K562 (cell line): ENCODE data around the gene PDIA4. TPM values are rescaled to one million over a fixed set of nuclear protein-coding genes. Genes with fewer than 3 reads are reported as not detected.

Experiments used
- ARID1B ChIP-seq: fragments of 450-650 bp; IDR thresholded peaks from 2 replicates; pipeline ENCODE4 v1.6.1; 2016; ENCODE audit warnings: antibody characterized with exemption, mild to moderate bottlenecking, inconsistent platforms
- ATF2 ChIP-seq: sonication (generic); formaldehyde crosslinking; IDR thresholded peaks from 2 replicates; pipeline ENCODE4 v1.8.1; 2022; ENCODE audit warnings: missing genetic modification reagents
- CBFA2T2 ChIP-seq: fragments of 450-650 bp; conservative IDR thresholded peaks from 2 replicates; pipeline ENCODE4 v1.6.1; 2017; ENCODE audit warnings: mild to moderate bottlenecking
- CXXC5 ChIP-seq: fragments of 250-450 bp; sonication (Bioruptor Pico); IDR thresholded peaks from 2 replicates; pipeline ENCODE4 v1.8.0; 2022; ENCODE audit warnings: inconsistent platforms, mild to moderate bottlenecking, moderate library complexity
- E2F4 ChIP-seq: sonication (generic); formaldehyde crosslinking; IDR thresholded peaks from 2 replicates; pipeline ENCODE4 v1.8.0; 2022; ENCODE audit warnings: mild to moderate bottlenecking, low read depth, missing genetic modification reagents
- ESRRB ChIP-seq: fragments of 250-450 bp; sonication (Bioruptor Pico); IDR thresholded peaks from 2 replicates; pipeline ENCODE4 v1.5.0; 2020; ENCODE audit warnings: mild to moderate bottlenecking, moderate library complexity, borderline replicate concordance
- FOXA3 ChIP-seq, 2 experiments: fragments of 450-650 bp in 1 of 2; sonication (generic) in 1 of 2; formaldehyde crosslinking; IDR thresholded peaks in 1 of 2; conservative IDR thresholded peaks in 1 of 2; 2 replicates each; pipeline versions ENCODE4 v1.4.0 to v1.8.0; 2020 to 2022; ENCODE audit warnings: mild to moderate bottlenecking in 2 of 2, missing genetic modification reagents in 1 of 2
- GABPB1 ChIP-seq: sonication (generic); formaldehyde crosslinking; IDR thresholded peaks from 2 replicates; pipeline ENCODE4 v1.8.0; 2022; ENCODE audit warnings: mild to moderate bottlenecking, missing genetic modification reagents
- KLF1 ChIP-seq: fragments of 450-650 bp; IDR thresholded peaks from 2 replicates; pipeline ENCODE4 v1.6.1; 2016; ENCODE audit warnings: missing genetic modification characterization, missing compliant biosample characterization
- NFE2 ChIP-seq: IDR thresholded peaks from 2 replicates; pipeline ENCODE4 v1.6.1; 2014; ENCODE audit warnings: antibody characterized with exemption, low read depth
- RCOR1 ChIP-seq, 2 experiments: IDR thresholded peaks; 2 replicates each; pipeline ENCODE4 v1.6.1; 2012; ENCODE audit warnings: low read depth in 2 of 2, low read length in 2 of 2, borderline replicate concordance in 1 of 2, improper control_type of control experiment in 1 of 2
- SLC30A9 ChIP-seq: fragments of 250-450 bp; sonication (Bioruptor Pico); IDR thresholded peaks from 2 replicates; pipeline ENCODE4 v1.8.0; 2022; ENCODE audit warnings: mild to moderate bottlenecking, moderate library complexity
- SMARCA4 ChIP-seq: fragments of 450-650 bp; IDR thresholded peaks from 2 replicates; pipeline ENCODE4 v1.6.1; 2016
- SMARCB1 ChIP-seq: IDR thresholded peaks from 2 replicates; pipeline ENCODE4 v1.6.1; 2011; ENCODE audit warnings: improper control_type of control experiment, low read depth; ENCODE audit not compliant: insufficient read length
- SMARCC2 ChIP-seq: fragments of 450-650 bp; IDR thresholded peaks from 2 replicates; pipeline ENCODE4 v1.6.1; 2017; ENCODE audit warnings: antibody characterized with exemption, moderate library complexity, mild to moderate bottlenecking, low read depth
- TAL1 ChIP-seq: fragments of 450-650 bp; IDR thresholded peaks from 2 replicates; pipeline ENCODE4 v1.6.1; 2016; ENCODE audit warnings: mild to moderate bottlenecking
- TBP ChIP-seq: optimal IDR thresholded peaks from 2 replicates; pipeline ENCODE3; 2011; ENCODE audit warnings: low read depth, low read length, improper control_type of control experiment
- TCF3 ChIP-seq: sonication (generic); formaldehyde crosslinking; IDR thresholded peaks from 2 replicates; pipeline ENCODE4 v1.4.0; 2020; ENCODE audit warnings: mild to moderate bottlenecking, missing genetic modification reagents
- TEAD4 ChIP-seq, 2 experiments: sonication (generic) in 1 of 2; formaldehyde crosslinking in 1 of 2; IDR thresholded peaks; 2 replicates each; pipeline versions ENCODE4 v1.6.1 to v1.8.0; 2012 to 2022; ENCODE audit warnings: borderline replicate concordance in 1 of 2, inconsistent platforms in 1 of 2, low read length in 1 of 2, mild to moderate bottlenecking in 1 of 2, missing genetic modification reagents in 1 of 2
- ZNF174 ChIP-seq: fragments of 250-450 bp; sonication (Bioruptor Pico); IDR thresholded peaks from 2 replicates; pipeline ENCODE4 v1.4.0; 2020; ENCODE audit warnings: mild to moderate bottlenecking
- ZNF512 ChIP-seq: IDR thresholded peaks from 2 replicates; pipeline ENCODE4 v1.6.1; 2016; ENCODE audit warnings: missing genetic modification characterization, missing compliant biosample characterization
- ZNF764 ChIP-seq: fragments of 250-450 bp; sonication (Bioruptor Pico); IDR thresholded peaks from 2 replicates; pipeline ENCODE4 v1.4.0; 2020; ENCODE audit warnings: low read depth, mild to moderate bottlenecking, moderate library complexity
- polyA plus RNA-seq, 8 experiments: library from polyadenylated mRNA; depleted of rRNA in 4 of 8; stranded (reverse) in 5 of 8; unstranded in 3 of 8; fragments of >200 nt; fragmentation: Nextera tagmentation in 2 of 8; fragmentation: Illumina TruSeq in 1 of 8; extraction: Ambion mirVana in 2 of 8; extraction: Trizol in 1 of 8; gene quantifications; 2 replicates each; pipeline versions ENCODE4 v1.2.1 to v1.2.3, GENCODE V29; 2011 to 2014; ENCODE audit warnings: inconsistent platforms in 1 of 8, missing spikeins in 1 of 8
- total RNA-seq, 7 experiments: library from RNA; depleted of rRNA in 6 of 7; stranded (reverse); fragments of >200 nt in 6 of 7; fragmentation: Illumina TruSeq in 2 of 7; extraction: Trizol in 2 of 7; gene quantifications; 2 replicates each; pipeline versions ENCODE4 v1.2.1 to v1.2.3, GENCODE V29; 2011 to 2021; ENCODE audit warnings: low replicate concordance in 1 of 7

PDIA4 gene
- total and polyA plus RNA-seq, 9 of the 15 experiments (the other 6 are each of a cell fraction or from before 2014, with no cell fraction given), result 9.1 to 175 (median 146) TPM

GRCh38 chr7:149041350-149041749, 13.0 kb upstream of the PDIA4 start (continued):
- TF ChIP-seq E2F4 (CRISPR knock-in tag) (no peak), FOXA3 (CRISPR knock-in tag; conservative IDR thresholded peaks at IDR 0.05 in 1 of 2, IDR thresholded peaks at IDR 0.05 in 1 of 2) (peak in 1 of 2 experiments; percentile 56; a peak in 1 of 4 replicates), TAL1 (peak; percentile 42; the same call in 1 of the 2 replicates), ZNF764 (CRISPR knock-in tag) (no peak), CXXC5 (CRISPR knock-in tag) (no peak), ESRRB (CRISPR knock-in tag) (no peak), ATF2 (no peak), CBFA2T2 (0 out of 2 replicates have a peak, but pooled peaks have one; percentile 5), RCOR1 (IDR thresholded peaks at IDR 0.05; ENCODE audit: borderline replicate concordance in 1 of 2, low read depth in 2 of 2, low read length in 2 of 2) (peak in 1 of 2 experiments; percentile 63; a peak in 1 of 4 replicates), ZNF174 (CRISPR knock-in tag) (no peak), SLC30A9 (CRISPR knock-in tag) (no peak), GABPB1 (CRISPR knock-in tag) (no peak), SMARCA4 (peak; percentile 84), KLF1 (tag) (no peak), ZNF512 (tag) (no peak), ARID1B (peak; percentile 83), SMARCC2 (peak; percentile 64; the same call in 1 of the 2 replicates), TCF3 (CRISPR knock-in tag) (peak; percentile 62), NFE2 (peak; percentile 81), TBP (no peak), SMARCB1 (no peak), TEAD4 (IDR thresholded peaks at IDR 0.05; ENCODE audit: low read length) (peak; percentile 27; the same call in 1 of the 2 replicates), TEAD4 (CRISPR knock-in tag; IDR thresholded peaks at IDR 0.05; ENCODE audit: borderline replicate concordance) (no peak)
